GM19455 (cell line): ENCODE measurements around the gene TFCP2.
"Not testable (repeated sequence)": the region's sequence is repeated elsewhere in the genome, so short reads cannot be mapped to it uniquely, and the experiment has no call there.

Experiments used
- ATAC-seq: cut with Tn5 transposase; IDR thresholded peaks from one replicate; pipeline ENCODE4 v1.9.1; 2021; ENCODE audit not compliant: unreplicated experiment

Gene TFCP2

GRCh38 chr12:51085757-51086156 lies 87.2 kb downstream of the TFCP2 start:
- ATAC-seq, result no peak

GRCh38 chr12:51083126-51083833 lies 89.7 kb downstream of the TFCP2 start, which contains the start of gene CSRNP2:
TSS of gene CSRNP2 (minus strand) at chr12:51083596. CDS start at chr12:51076561, 7,035 bp downstream.
- ATAC-seq, result peak; percentile 94

- no peak for ATAC-seq
Observed at GRCh38 chr12:51082561-51083125, 90.3 kb downstream of the TFCP2 start.

- no peak for ATAC-seq
Observed at GRCh38 chr12:51081421-51081820, 91.5 kb downstream of the TFCP2 start.

- no peak for ATAC-seq
Observed at GRCh38 chr12:51080136-51080535, 92.8 kb downstream of the TFCP2 start.

GRCh38 chr12:51078866-51079265 lies 94.1 kb downstream of the TFCP2 start:
- ATAC-seq, result not testable (repeated sequence)

- not testable (repeated sequence) for ATAC-seq
Observed at GRCh38 chr12:51078346-51078745, 94.6 kb downstream of the TFCP2 start.

GRCh38 chr12:51077930-51078329 lies 95.0 kb downstream of the TFCP2 start:
- ATAC-seq, result no peak

- no peak for ATAC-seq
Observed at GRCh38 chr12:51076236-51076930, 96.6 kb downstream of the TFCP2 start.

GRCh38 chr12:51075390-51075789 lies 97.5 kb downstream of the TFCP2 start:
- ATAC-seq, result no peak

GRCh38 chr12:51071663-51072062 lies 101.3 kb downstream of the TFCP2 start:
- no peak for ATAC-seq

- ATAC-seq, result no peak
Observed at GRCh38 chr12:51070004-51070403, 102.9 kb downstream of the TFCP2 start.

- ATAC-seq, result no peak
Observed at GRCh38 chr12:51067771-51068170, 105.2 kb downstream of the TFCP2 start.

- no peak for ATAC-seq
Observed at GRCh38 chr12:51067229-51067628, 105.7 kb downstream of the TFCP2 start.

- no peak for ATAC-seq
Observed at GRCh38 chr12:51065530-51065929, 107.4 kb downstream of the TFCP2 start.

GRCh38 chr12:51062631-51063397 lies 110.1 kb downstream of the TFCP2 start:
- no peak for ATAC-seq

GRCh38 chr12:51059086-51059485 lies 113.8 kb downstream of the TFCP2 start:
- no peak for ATAC-seq

- no peak for ATAC-seq
Observed at GRCh38 chr12:51056242-51056641, 116.7 kb downstream of the TFCP2 start.

GRCh38 chr12:51055060-51055459 lies 117.9 kb downstream of the TFCP2 start:
- ATAC-seq, result no peak

- no peak for ATAC-seq
Observed at GRCh38 chr12:51051787-51052186, 121.1 kb downstream of the TFCP2 start.

GRCh38 chr12:51049525-51049924 lies 123.4 kb downstream of the TFCP2 start:
- ATAC-seq, result no peak
